Right atrium auricular region (tissue), 2 donors: ENCODE measurements around the gene TBRG4. TPM values are rescaled to one million over a fixed set of nuclear protein-coding genes. Genes with fewer than 3 reads are reported as not detected.

Experiments used
- DNase-seq: peaks from one replicate; pipeline ENCODE4 v3.0.0-alpha.2; 2019; ENCODE audit warnings: low spot score
- H3K27ac ChIP-seq, 2 donors: fragments of 200-600 bp; sonication (generic); 1 replicate in 1 of 2; 2 replicates in 1 of 2; pipeline ENCODE4 v1.5.1; 2016 to 2019
- H3K27me3 ChIP-seq, 2 donors: fragments of 200-600 bp; sonication (generic); one replicate each; pipeline versions ENCODE4 v1.5.1 to v1.6.0; 2017 to 2019
- H3K36me3 ChIP-seq: fragments of 200-600 bp; sonication (generic); one replicate; pipeline ENCODE4 v1.5.1; 2016
- H3K4me1 ChIP-seq, 2 donors: fragments of 200-600 bp; sonication (generic); one replicate each; pipeline versions ENCODE4 v1.5.1 to v1.6.0; 2017 to 2019
- H3K4me3 ChIP-seq, 2 donors: fragments of 200-600 bp; sonication (generic); 1 replicate in 1 of 2; 2 replicates in 1 of 2; pipeline ENCODE4 v1.5.1; 2017 to 2019; ENCODE audit warnings: mild to moderate bottlenecking in 1 of 2, moderate library complexity in 1 of 2
- H3K9me3 ChIP-seq, 2 donors: fragments of 200-600 bp; sonication (generic); one replicate each; pipeline ENCODE4 v1.5.1; 2019
- CTCF ChIP-seq, 2 donors: fragments of 200-600 bp; sonication (generic); IDR thresholded peaks; one replicate each; pipeline ENCODE4 v1.5.1; 2019; ENCODE audit warnings: antibody characterized with exemption in 2 of 2
- total RNA-seq, 2 donors: library from RNA; depleted of rRNA; stranded (reverse); fragments of >200 nt; gene quantifications; one replicate each; pipeline ENCODE4 v1.1.0, GENCODE V29; 2016

TBRG4 gene
- total RNA-seq, 2 donors from 2014 or later, result 46.1 to 48.2 TPM

- no peak for TF ChIP-seq CTCF (IDR thresholded peaks at IDR 0.05)
- Histone ChIP-seq H3K9me3 (no peaks in the 10 kb centered on the region), H3K27me3 (no peaks in the 10 kb centered on the region), H3K36me3 (peaks cover 54% of the 10 kb centered on the region), H3K4me3 (no peak overlapping the region), H3K4me1 (peaks cover 0 to 48% of the 10 kb centered on the region in 2 donors), H3K27ac (no peak overlapping the region)
- no peak for DNase-seq
Observed at GRCh38 chr7:45108863-45109262, 2.6 kb downstream of the TBRG4 start.

- no peak overlapping the region for H3K27ac ChIP-seq
- H3K4me3 ChIP-seq, result no peak overlapping the region
- no peak for DNase-seq
- H3K9me3 ChIP-seq, result no peaks in the 10 kb centered on the region
- no peak for TF ChIP-seq CTCF (IDR thresholded peaks at IDR 0.05)
- no peaks in the 10 kb centered on the region for H3K27me3 ChIP-seq
- H3K4me1 ChIP-seq, result peaks cover 0 to 44% of the 10 kb centered on the region in 2 donors
- peaks cover 69% of the 10 kb centered on the region for H3K36me3 ChIP-seq
Observed at GRCh38 chr7:45107356-45107755, 4.1 kb downstream of the TBRG4 start.

- no peak for DNase-seq
- no peaks in the 10 kb centered on the region for H3K27me3 ChIP-seq
- no peak overlapping the region for H3K27ac ChIP-seq
- H3K4me1 ChIP-seq, result peaks cover 0 to 40% of the 10 kb centered on the region in 2 donors
- no peaks in the 10 kb centered on the region for H3K9me3 ChIP-seq
- TF ChIP-seq CTCF (IDR thresholded peaks at IDR 0.05), result no peak
- H3K36me3 ChIP-seq, result peaks cover 75% of the 10 kb centered on the region
- H3K4me3 ChIP-seq, result no peak overlapping the region
Observed at GRCh38 chr7:45106820-45107219, 4.7 kb downstream of the TBRG4 start.

GRCh38 chr7:45105588-45106188 is 5.8 kb downstream of the TBRG4 start:
- peaks cover 0 to 35% of the 10 kb centered on the region in 2 donors for H3K4me1 ChIP-seq
- no peak for DNase-seq
- H3K9me3 ChIP-seq, result no peaks in the 10 kb centered on the region
- no peaks in the 10 kb centered on the region for H3K27me3 ChIP-seq
- no peak overlapping the region for H3K4me3 ChIP-seq
- H3K36me3 ChIP-seq, result peaks cover 86% of the 10 kb centered on the region
- no peak overlapping the region for H3K27ac ChIP-seq
- no peak for TF ChIP-seq CTCF (IDR thresholded peaks at IDR 0.05)

GRCh38 chr7:45104844-45105587 is 6.5 kb downstream of the TBRG4 start:
- Histone ChIP-seq H3K27me3 (no peaks in the 10 kb centered on the region), H3K36me3 (peaks cover 93% of the 10 kb centered on the region), H3K9me3 (no peaks in the 10 kb centered on the region), H3K27ac (no peak overlapping the region), H3K4me1 (peaks cover 0 to 30% of the 10 kb centered on the region in 2 donors), H3K4me3 (no peak overlapping the region)
- no peak for DNase-seq
- TF ChIP-seq CTCF (IDR thresholded peaks at IDR 0.05), result no peak
